Measurements from ENCODE around the gene CAMSAP3. TPM values are rescaled to one million over a fixed set of nuclear protein-coding genes. Genes with fewer than 3 reads are reported as not detected.

Gene CAMSAP3
- total and polyA plus RNA-seq, 7 donors, result 0.03 to 0.15 (median 0.09) TPM; not detected in 3

DNA sequence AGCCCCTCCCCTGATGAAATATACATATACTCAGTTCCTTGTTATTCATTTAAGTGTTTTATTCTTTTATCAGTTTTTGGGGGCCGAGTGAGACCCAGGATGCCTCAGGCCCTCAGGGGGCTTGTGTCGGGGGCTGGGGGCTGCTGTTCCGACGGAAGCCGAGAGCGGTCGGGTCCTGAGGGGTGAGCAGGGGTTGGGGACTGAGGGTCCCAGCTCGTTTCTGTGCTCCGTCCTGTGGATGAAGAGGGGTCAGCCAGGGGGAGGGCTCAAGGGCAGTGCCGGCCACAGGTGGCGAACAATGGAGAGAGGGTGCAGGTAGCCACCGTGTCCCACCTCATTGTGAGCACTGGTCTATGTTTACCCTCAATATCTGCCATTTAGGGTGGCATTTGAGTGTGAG is 35.9 kb downstream of the CAMSAP3 start:
- 85 to 91% (median 89%) methylated on average over 12 of the region's 12 CpGs for WGBS, 3 donors

GRCh38 chr19:7632340-7633203 is 36.9 kb downstream of the CAMSAP3 start:
- H3K36me3 ChIP-seq (ENCODE audit: insufficient read depth in 1 of 2, low read depth in 1 of 2), result peaks cover 0 to 5% of the 10 kb centered on the region in 2 donors
- H3K9me3 ChIP-seq, result no peaks in the 10 kb centered on the region
- DNase-seq (no peak), ATAC-seq (no peak)
- TF ChIP-seq CTCF (IDR thresholded peaks at IDR 0.05), result no peak
- WGBS, 3 donors, result 84 to 92% (median 85%) methylated on average over 35 to 40 of the region's 40 CpGs
- peaks cover 19% of the 10 kb centered on the region for H3K4me1 ChIP-seq
- H3K27ac ChIP-seq, result no peak overlapping the region
- peaks cover 0 to 15% (median 10%) of the 10 kb centered on the region in 3 donors for H3K27me3 ChIP-seq (ENCODE audit: insufficient read depth in 3 of 3, low read length in 2 of 3)
- intact Hi-C loops (cut with DNase I), result no loop called here
- no peak overlapping the region for H3K4me3 ChIP-seq

More for the DNA sequence above, 35.9 kb downstream of the CAMSAP3 start:
- TF ChIP-seq CTCF (IDR thresholded peaks at IDR 0.05), result no peak
- Histone ChIP-seq H3K9me3 (no peaks in the 10 kb centered on the region), H3K4me3 (no peak overlapping the region), H3K27me3 (ENCODE audit: insufficient read depth in 3 of 3, low read length in 2 of 3) (peaks cover 0 to 10% (median 5%) of the 10 kb centered on the region in 3 donors), H3K27ac (no peak overlapping the region), H3K36me3 (ENCODE audit: insufficient read depth in 1 of 2, low read depth in 1 of 2) (peaks cover 0 to 13% of the 10 kb centered on the region in 2 donors), H3K4me1 (peaks cover 19% of the 10 kb centered on the region)
- intact Hi-C loops (cut with DNase I), result no loop called here
- no peak for DNase-seq
- no peak for ATAC-seq

- TF ChIP-seq CTCF (IDR thresholded peaks at IDR 0.05), result no peak
- Histone ChIP-seq H3K9me3 (no peaks in the 10 kb centered on the region), H3K4me3 (no peak within 1 kb of the TSS), H3K36me3 (ENCODE audit: insufficient read depth in 1 of 2, low read depth in 1 of 2) (no peaks in the 10 kb centered on the region), H3K27me3 (ENCODE audit: insufficient read depth in 3 of 3, low read length in 2 of 3) (peaks cover 0 to 25% (median 13%) of the 10 kb centered on the region in 3 donors), H3K27ac (no peak within 1 kb of the TSS), H3K4me1 (peaks cover 10% of the 10 kb centered on the region)
- intact Hi-C loops (cut with DNase I), result no loop called here
- ATAC-seq, result no peak
- WGBS, 3 donors, result 11 to 52% (median 32%) methylated on average over 1 to 2 of the region's 2 CpGs
- no peak for DNase-seq
Measured at GRCh38 chr19:7633698-7634097, 38.0 kb downstream of the CAMSAP3 start, which contains the start of gene PCP2. TSS of gene PCP2 (minus strand) at chr19:7633719. CDS start at chr19:7633457, 262 bp downstream.

DNA sequence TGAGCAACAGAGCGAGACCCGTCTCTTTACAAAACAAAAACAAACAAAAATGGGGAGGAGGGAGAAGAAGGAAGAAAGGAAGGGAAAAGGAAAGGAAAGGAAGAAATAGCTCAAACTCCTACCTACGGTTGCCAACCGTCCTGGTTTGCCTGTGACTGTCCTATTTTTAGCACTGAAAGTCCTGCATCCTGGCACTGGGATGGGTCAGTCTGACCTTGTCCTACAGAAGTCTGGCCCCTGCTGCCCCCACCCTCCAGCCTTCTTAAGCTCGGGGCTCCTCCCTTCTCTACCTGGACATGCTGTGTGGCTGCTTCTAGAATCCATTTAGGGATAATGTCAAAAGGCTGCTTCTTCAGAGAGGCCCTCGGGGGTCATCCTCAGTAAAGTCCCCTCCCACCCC is 40.0 kb downstream of the CAMSAP3 start:
- intact Hi-C loops (cut with DNase I), result no loop called here
- no peak for ATAC-seq
- Histone ChIP-seq H3K9me3 (no peaks in the 10 kb centered on the region), H3K36me3 (ENCODE audit: insufficient read depth in 1 of 2, low read depth in 1 of 2) (no peaks in the 10 kb centered on the region), H3K4me1 (peaks cover 4% of the 10 kb centered on the region), H3K4me3 (no peak overlapping the region), H3K27ac (no peak overlapping the region), H3K27me3 (ENCODE audit: insufficient read depth in 3 of 3, low read length in 2 of 3) (peaks cover 0 to 32% (median 13%) of the 10 kb centered on the region in 3 donors)
- DNase-seq, result no peak
- WGBS, 3 donors, result 41 to 53% (median 49%) methylated on average over 6 of the region's 6 CpGs
- no peak for TF ChIP-seq CTCF (IDR thresholded peaks at IDR 0.05)

Measured in psoas muscle (tissue), 8 donors.